HCT116 (cell line): ENCODE measurements around the gene PPP1R1B. TPM values are rescaled to one million over a fixed set of nuclear protein-coding genes. Genes with fewer than 3 reads are reported as not detected.
"Not testable (repeated sequence)": the region's sequence is repeated elsewhere in the genome, so short reads cannot be mapped to it uniquely, and the experiment has no call there.

Experiments
- ATAC-seq: fragments of 200-7000 bp; cut with Tn5 transposase; 2 replicates; pipeline ENCODE4 v1.9.1; 2020; ENCODE audit warnings: mild to moderate bottlenecking, moderate library complexity
- BruUV-seq: library from RNA; stranded (reverse); fragments of 400-500 nt; replicated peaks from 2 replicates; lab custom pipeline; 2021; lab: Mats Ljungman, UMichigan
- CTCF ChIA-PET: fragments of 300-600 bp; sonication (Branson Sonifier 250); formaldehyde crosslinking; loops from one replicate; lab custom pipeline; 2021; ENCODE audit warnings: antibody characterized with exemption; lab: Charles Lee
- POLR2A ChIA-PET: fragments of 300-600, 350-600 bp; sonication (Branson Sonifier 250); formaldehyde crosslinking; loops from one replicate; lab custom pipeline; 2021; ENCODE audit warnings: antibody characterized with exemption; lab: Charles Lee
- RAD21 ChIA-PET, 2 experiments: fragments of 300-600 bp; sonication (Branson Sonifier 250); formaldehyde crosslinking; loops; one replicate each; lab custom pipeline; 2023; ENCODE audit warnings: low total read pairs in 2 of 2; ENCODE audit not compliant: uncharacterized antibody in 2 of 2, unreplicated experiment in 2 of 2, low non-redundant PET in 1 of 2; lab: Charles Lee
- DNase-seq: peaks from one replicate; pipeline ENCODE4 v3.0.0-alpha.2; 2010; ENCODE audit warnings: low read depth, low spot score
- H2AFZ ChIP-seq: fragments of 200-600 bp; shearing (Covaris generic), sonication (generic); 2 replicates; pipeline ENCODE4 v1.6.1; 2017; ENCODE audit warnings: low read depth, mixed run types, mixed read lengths, antibody characterized with exemption, low read length; ENCODE audit not compliant: poor library complexity, severe bottlenecking
- H3K27ac ChIP-seq: 2 replicates; pipeline ENCODE4 v1.5.1; 2012; ENCODE audit warnings: low read depth, low read length
- H3K27me3 ChIP-seq: fragments of 200-600 bp; sonication (generic); 2 replicates; pipeline ENCODE4 v1.6.1; 2016; ENCODE audit warnings: mixed run types, low read length, mixed read lengths; ENCODE audit not compliant: insufficient read depth
- H3K36me3 ChIP-seq, 2 experiments: fragments of 200-500 bp in 1 of 2; fragments of 200-600 bp in 1 of 2; sonication (Bioruptor generic) in 1 of 2; sonication (generic) in 1 of 2; 2 replicates each; pipeline versions ENCODE4 v1.5.1 to v1.6.1; 2014 to 2016; ENCODE audit warnings: low read length in 2 of 2, inconsistent platforms in 1 of 2, mixed read lengths in 1 of 2, mixed run types in 1 of 2; ENCODE audit not compliant: insufficient read depth in 2 of 2, control insufficient read depth in 1 of 2
- H3K4me1 ChIP-seq, 2 experiments: fragments of 200-600 bp in 1 of 2; sonication (generic) in 1 of 2; 2 replicates each; pipeline versions ENCODE4 v1.5.1 to v1.6.1; 2012 to 2017; ENCODE audit warnings: low read length in 2 of 2, inconsistent platforms in 1 of 2, mild to moderate bottlenecking in 1 of 2, mixed read lengths in 1 of 2, mixed run types in 1 of 2, moderate library complexity in 1 of 2; ENCODE audit not compliant: insufficient read depth in 2 of 2, control insufficient read depth in 1 of 2
- H3K4me2 ChIP-seq: fragments of 200-600 bp; sonication (generic); 2 replicates; pipeline ENCODE4 v1.6.1; 2017; ENCODE audit warnings: mixed run types, low read length, mixed read lengths
- H3K4me3 ChIP-seq, 2 experiments: fragments of 200-600 bp in 1 of 2; sonication (generic) in 1 of 2; replicated peaks in 1 of 2; 2 replicates each; pipeline ENCODE4 v1.5.1; 2011 to 2016; ENCODE audit warnings: low read length in 2 of 2, control low read depth in 1 of 2, low read depth in 1 of 2, mild to moderate bottlenecking in 1 of 2, mixed read lengths in 1 of 2, mixed run types in 1 of 2
- H3K79me2 ChIP-seq: fragments of 200-600 bp; sonication (generic); 2 replicates; pipeline ENCODE4 v1.6.1; 2017; ENCODE audit warnings: mild to moderate bottlenecking, mixed run types, low read length, moderate library complexity, mixed read lengths; ENCODE audit not compliant: insufficient read depth
- H3K9ac ChIP-seq: fragments of 200-600 bp; sonication (generic); 2 replicates; pipeline ENCODE4 v1.6.1; 2016; ENCODE audit warnings: low read length, mixed read lengths
- H3K9me2 ChIP-seq: fragments of 200-600 bp; sonication (generic), shearing (Covaris generic); 2 replicates; pipeline ENCODE4 v1.6.1; 2017; ENCODE audit warnings: mixed run types, mild to moderate bottlenecking, moderate library complexity; ENCODE audit not compliant: insufficient read depth
- H3K9me3 ChIP-seq, 2 experiments: fragments of 200-500 bp in 1 of 2; fragments of 200-600 bp in 1 of 2; sonication (Bioruptor generic) in 1 of 2; sonication (generic) in 1 of 2; 2 replicates each; pipeline ENCODE4 v1.6.1; 2014 to 2017; ENCODE audit warnings: low read length in 2 of 2, mixed read lengths in 2 of 2, inconsistent platforms in 1 of 2, low read depth in 1 of 2, mild to moderate bottlenecking in 1 of 2, mixed run types in 1 of 2, moderate library complexity in 1 of 2; ENCODE audit not compliant: control insufficient read depth in 1 of 2, insufficient read depth in 1 of 2
- H4K20me1 ChIP-seq: fragments of 200-600 bp; sonication (generic), shearing (Covaris generic); 2 replicates; pipeline ENCODE4 v1.6.1; 2017; ENCODE audit warnings: mixed run types, mild to moderate bottlenecking, moderate library complexity; ENCODE audit not compliant: insufficient read depth
- FOSL1 ChIP-seq: IDR thresholded peaks from 2 replicates; pipeline ENCODE4 v1.6.1; 2012; ENCODE audit warnings: low read depth
- intact Hi-C: fragments of 100-400 bp; cut with micrococcal nuclease; formaldehyde crosslinking; loops from 2 replicates; pipeline ENCODE4 v1.10.0; 2022
- total RNA-seq: library from RNA; stranded (reverse); gene quantifications from one replicate; pipeline ENCODE4 v1.2.1, GENCODE V29; 2021; ENCODE audit not compliant: unreplicated experiment

The PPP1R1B gene
- total RNA-seq, 1 experiment from 2014 or later = 0.49 TPM

- Histone ChIP-seq H3K27me3 (no peaks in the 10 kb centered on the region), H3K36me3 (no peaks in the 10 kb centered on the region), H3K27ac (no peak overlapping the region), H3K9me3 (no peaks in the 10 kb centered on the region), H3K9ac (no peak overlapping the region), H3K4me1 (no peaks in the 10 kb centered on the region), H3K79me2 (no peaks in the 10 kb centered on the region), H3K4me2 (no peak overlapping the region), H2AFZ (no peak overlapping the region), H4K20me1 (no peaks in the 10 kb centered on the region), H3K9me2 (no peaks in the 10 kb centered on the region), H3K4me3 (no peak overlapping the region)
- intact Hi-C loops = no loop called here
- RAD21 ChIA-PET = no interaction called here
- no peak for ATAC-seq
- no peak for TF ChIP-seq FOSL1
- no TSS peak for BruUV-seq
- POLR2A ChIA-PET = no interaction called here
- CTCF ChIA-PET = interaction anchor here (1.4 kb wide), 1 partner anchor 8 kb away, joined by 3 read pairs; no protein-coding TSS in a partner anchor
- no peak for DNase-seq
These were observed 44.1 kb upstream of the PPP1R1B start for GRCh38 chr17:39582658-39583057.

- H3K27me3 ChIP-seq, H3K4me2 ChIP-seq, DNase-seq, H3K9ac ChIP-seq, H3K36me3 ChIP-seq, H3K4me3 ChIP-seq, H3K4me1 ChIP-seq, intact Hi-C loops, H2AFZ ChIP-seq, ATAC-seq, RAD21 ChIA-PET, H3K79me2 ChIP-seq, H3K9me2 ChIP-seq, H3K9me3 ChIP-seq, H3K27ac ChIP-seq, POLR2A ChIA-PET, H4K20me1 ChIP-seq, BruUV-seq: not testable (repeated sequence)
- CTCF ChIA-PET = interaction anchor here (0.9 kb wide), 1 partner anchor 33 kb away, joined by 3 read pairs; no protein-coding TSS in a partner anchor
These were observed 36.6 kb upstream of the PPP1R1B start for GRCh38 chr17:39590180-39590579.
